T-cell (primary cell): Measurements from ENCODE around the gene NFIA. TPM values are rescaled to one million over a fixed set of nuclear protein-coding genes. Genes with fewer than 3 reads are reported as not detected.

Source experiments
- ATAC-seq, 4 experiments: fragments of 200-7000 bp in 3 of 4; fragments of 150-1000 bp in 1 of 4; cut with Tn5 transposase; replicated peaks in 1 of 4; 1 replicate in 3 of 4; 2 replicates in 1 of 4; pipeline ENCODE4 v1.10.0; 2021; ENCODE audit warnings: moderate library complexity in 3 of 4, mild to moderate bottlenecking in 2 of 4, moderate number of reproducible peaks in 1 of 4
- CTCF ChIA-PET, 2 donors: fragments of 300-600 bp; sonication (Branson Sonifier 250); formaldehyde crosslinking; loops; one replicate each; lab custom pipeline; 2022; ENCODE audit warnings: antibody characterized with exemption in 2 of 2; lab: Charles Lee
- POLR2A ChIA-PET, 2 donors: fragments of 300-600 bp; sonication (Branson Sonifier 250); formaldehyde crosslinking; loops; one replicate each; lab custom pipeline; 2022; ENCODE audit warnings: antibody characterized with exemption in 2 of 2; lab: Charles Lee
- DNase-seq, 35 experiments: peaks; one replicate each; pipeline versions ENCODE4 v3.0.0 to v3.0.0-alpha.2; 2013 to 2023
- H3K27ac ChIP-seq: one replicate; pipeline ENCODE4 v1.5.1; 2013; ENCODE audit warnings: low read length
- H3K27me3 ChIP-seq, 2 experiments: replicated peaks in 1 of 2; 1 replicate in 1 of 2; 2 replicates in 1 of 2; pipeline versions ENCODE4 v1.6.1 to v1.7.0; 2013; ENCODE audit warnings: low read length in 1 of 2, mixed read lengths in 1 of 2; ENCODE audit not compliant: control insufficient read depth in 2 of 2, insufficient read depth in 2 of 2; ENCODE audit errors: extremely low read depth in 1 of 2
- H3K36me3 ChIP-seq, 2 donors: 1 replicate in 1 of 2; 2 replicates in 1 of 2; pipeline versions ENCODE4 v1.6.1 to v1.7.0; 2013; ENCODE audit warnings: low read length in 1 of 2; ENCODE audit not compliant: control insufficient read depth in 2 of 2, insufficient read depth in 1 of 2; ENCODE audit errors: extremely low read depth in 1 of 2
- H3K4me1 ChIP-seq, 2 experiments: 1 replicate in 1 of 2; 2 replicates in 1 of 2; pipeline versions ENCODE4 v1.6.1 to v1.7.0; 2013; ENCODE audit warnings: low read length in 2 of 2, mixed read lengths in 1 of 2; ENCODE audit not compliant: insufficient read depth in 2 of 2, control insufficient read depth in 1 of 2; ENCODE audit errors: extremely low read depth in 1 of 2
- H3K4me3 ChIP-seq, 2 donors: 1 replicate in 1 of 2; 2 replicates in 1 of 2; pipeline versions ENCODE4 v1.5.1 to v1.7.0; 2013; ENCODE audit warnings: mild to moderate bottlenecking in 2 of 2, low read length in 1 of 2, moderate library complexity in 1 of 2; ENCODE audit not compliant: control insufficient read depth in 1 of 2; ENCODE audit errors: extremely low read depth in 1 of 2
- H3K9me3 ChIP-seq: 2 replicates; pipeline ENCODE4 v1.7.0; 2013
- H3K27ac Mint-ChIP-seq, 2 donors: one replicate each; pipeline ENCODE4 v1.8.0; 2020 to 2021; ENCODE audit warnings: mild to moderate bottlenecking in 2 of 2, mixed read lengths in 2 of 2
- H3K27me3 Mint-ChIP-seq, 2 donors: one replicate each; pipeline ENCODE4 v1.8.0; 2021 to 2022; ENCODE audit warnings: mixed read lengths in 2 of 2
- H3K36me3 Mint-ChIP-seq: one replicate; pipeline ENCODE4 v1.8.0; 2021; ENCODE audit warnings: mixed read lengths
- H3K4me1 Mint-ChIP-seq, 3 donors: one replicate each; pipeline ENCODE4 v1.8.0; 2020 to 2022; ENCODE audit warnings: mixed read lengths in 3 of 3, mild to moderate bottlenecking in 1 of 3
- H3K4me3 Mint-ChIP-seq, 3 donors: one replicate each; pipeline ENCODE4 v1.8.0; 2020 to 2022; ENCODE audit warnings: mild to moderate bottlenecking in 3 of 3, mixed read lengths in 3 of 3, moderate library complexity in 3 of 3
- H3K9me3 Mint-ChIP-seq, 3 donors: one replicate each; pipeline ENCODE4 v1.8.0; 2020 to 2022; ENCODE audit warnings: mixed read lengths in 3 of 3
- WGBS: methylation state at CpG from one replicate; pipeline ENCODE4 v1.1.5; 2013; ENCODE audit warnings: missing lambda C conversion rate; ENCODE audit not compliant: insufficient coverage; 5-methylcytosine and 5-hydroxymethylcytosine counted together
- total RNA-seq, 35 experiments: library from RNA in 6 of 35; stranded (reverse) in 6 of 35; fragments of 120-200 nt in 1 of 35; gene quantifications; one replicate each; pipeline versions ENCODE4 v1.2.1 to v1.2.4 and lab custom pipeline; 2013 to 2026

Gene NFIA
- total RNA-seq, 5 donors from 2014 or later (not counting 1 experiment from before 2014, with no cell fraction given), result 5.1 to 10.1 (median 7.1) TPM

GRCh38 chr1:61378494-61379180 is 296.3 kb downstream of the NFIA start:
- no peak for DNase-seq
- Mint-ChIP-seq H3K4me1 (no peaks in the 10 kb centered on the region), H3K27ac (no peak overlapping the region), H3K4me3 (no peak overlapping the region), H3K27me3 (no peaks in the 10 kb centered on the region), H3K36me3 (peaks cover 7% of the 10 kb centered on the region), H3K9me3 (no peaks in the 10 kb centered on the region)
- Histone ChIP-seq H3K27ac (no peak overlapping the region), H3K27me3 (no peaks in the 10 kb centered on the region), H3K9me3 (no peaks in the 10 kb centered on the region), H3K36me3 (no peaks in the 10 kb centered on the region), H3K4me1 (no peaks in the 10 kb centered on the region), H3K4me3 (no peak overlapping the region)
- no peak for ATAC-seq
- 38% methylated on average over 2 of the region's 4 CpGs for whole genome bisulfite sequencing
- ChIA-PET POLR2A (no interaction called here), CTCF (interaction anchor here in 1 of 2 donors (0.6 kb wide), 2 partner anchors 417 to 1020 kb away, joined by 3 to 6 read pairs; no protein-coding TSS in a partner anchor)

GRCh38 chr1:61379693-61380092 is 297.3 kb downstream of the NFIA start:
- ChIA-PET POLR2A (no interaction called here), CTCF (no interaction called here)
- WGBS, result no CpG with 5 or more reads among the region's 2 CpGs
- Histone ChIP-seq H3K27ac (no peak overlapping the region), H3K4me1 (no peaks in the 10 kb centered on the region), H3K9me3 (no peaks in the 10 kb centered on the region), H3K4me3 (no peak overlapping the region), H3K27me3 (no peaks in the 10 kb centered on the region), H3K36me3 (no peaks in the 10 kb centered on the region)
- Mint-ChIP-seq H3K9me3 (no peaks in the 10 kb centered on the region), H3K27me3 (no peaks in the 10 kb centered on the region), H3K27ac (no peak overlapping the region), H3K4me1 (no peaks in the 10 kb centered on the region), H3K4me3 (no peak overlapping the region), H3K36me3 (peaks cover 13% of the 10 kb centered on the region)
- ATAC-seq, result no peak
- DNase-seq, result no peak

- H3K9me3 Mint-ChIP-seq, result no peaks in the 10 kb centered on the region
- no peak overlapping the region for H3K27ac ChIP-seq
- no peaks in the 10 kb centered on the region for H3K4me1 Mint-ChIP-seq
- H3K4me3 Mint-ChIP-seq, result no peak overlapping the region
- no peaks in the 10 kb centered on the region for H3K9me3 ChIP-seq
- no peak overlapping the region for H3K27ac Mint-ChIP-seq
- DNase-seq (no peak), ATAC-seq (no peak)
- POLR2A ChIA-PET, result no interaction called here
- no CpG with 5 or more reads among the region's 3 CpGs for WGBS
- H3K27me3 ChIP-seq, result no peaks in the 10 kb centered on the region
- H3K36me3 ChIP-seq, result no peaks in the 10 kb centered on the region
- H3K36me3 Mint-ChIP-seq, result peaks cover 17% of the 10 kb centered on the region
- no peaks in the 10 kb centered on the region for H3K4me1 ChIP-seq
- no peaks in the 10 kb centered on the region for H3K27me3 Mint-ChIP-seq
- H3K4me3 ChIP-seq, result no peak overlapping the region
- CTCF ChIA-PET, result no interaction called here
Observed at GRCh38 chr1:61380561-61380960, 298.2 kb downstream of the NFIA start.

GRCh38 chr1:61386323-61386722 is 304.0 kb downstream of the NFIA start:
- Mint-ChIP-seq H3K36me3 (peaks cover 27% of the 10 kb centered on the region), H3K4me1 (peaks cover 0 to 10% (median 9%) of the 10 kb centered on the region in 3 donors), H3K27me3 (no peaks in the 10 kb centered on the region), H3K27ac (no peak overlapping the region), H3K9me3 (no peaks in the 10 kb centered on the region), H3K4me3 (no peak overlapping the region)
- no peak overlapping the region for H3K27ac ChIP-seq
- 100% methylated on average over 1 of the region's 3 CpGs for WGBS
- no peaks in the 10 kb centered on the region for H3K36me3 ChIP-seq
- no peaks in the 10 kb centered on the region for H3K9me3 ChIP-seq
- ChIA-PET POLR2A (no interaction called here), CTCF (no interaction called here)
- H3K4me1 ChIP-seq, result no peaks in the 10 kb centered on the region
- ATAC-seq (no peak), DNase-seq (no peak)
- no peaks in the 10 kb centered on the region for H3K27me3 ChIP-seq
- no peak overlapping the region for H3K4me3 ChIP-seq

DNA sequence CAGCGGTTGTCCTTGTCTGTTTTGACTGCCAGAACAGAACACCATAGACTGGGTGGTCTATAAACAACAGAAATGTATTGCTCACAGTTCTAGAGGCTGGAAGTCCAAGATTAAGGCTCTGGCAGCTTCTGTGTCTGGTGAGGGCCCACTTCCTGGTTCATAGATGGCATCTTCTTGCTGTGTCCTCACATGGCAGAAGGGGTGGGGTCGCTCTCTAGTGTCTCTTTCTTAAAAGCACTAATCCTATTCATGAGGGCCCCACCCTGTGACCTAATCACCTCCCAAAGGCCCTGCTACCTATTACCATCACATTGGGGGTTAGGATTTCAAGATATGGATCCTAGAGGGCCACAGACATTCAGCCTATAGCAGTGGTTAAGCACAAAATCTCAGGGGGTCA is 304.4 kb downstream of the NFIA start:
- H3K4me1 ChIP-seq, result no peaks in the 10 kb centered on the region
- POLR2A ChIA-PET, result interaction anchor here in 1 of 2 donors (0.6 kb wide), 2 partner anchors 45 to 438 kb away, joined by 4 to 8 read pairs; no protein-coding TSS in a partner anchor
- WGBS, result 100% methylated on average over 1 of the region's 2 CpGs
- Mint-ChIP-seq H3K36me3 (peaks cover 27% of the 10 kb centered on the region), H3K27ac (no peak overlapping the region), H3K4me3 (peak overlapping the region in 1 of 3 donors; percentile 4), H3K27me3 (no peaks in the 10 kb centered on the region), H3K4me1 (peaks cover 0 to 10% (median 9%) of the 10 kb centered on the region in 3 donors), H3K9me3 (no peaks in the 10 kb centered on the region)
- H3K27ac ChIP-seq, result no peak overlapping the region
- DNase-seq, result no peak
- CTCF ChIA-PET, result interaction anchor here in 1 of 2 donors (0.6 kb wide), 1 partner anchor 292 kb away, joined by 4 read pairs; no protein-coding TSS in a partner anchor
- no peaks in the 10 kb centered on the region for H3K36me3 ChIP-seq
- H3K4me3 ChIP-seq, result no peak overlapping the region
- no peaks in the 10 kb centered on the region for H3K27me3 ChIP-seq
- no peak for ATAC-seq
- H3K9me3 ChIP-seq, result no peaks in the 10 kb centered on the region

GRCh38 chr1:61387829-61388228 is 305.5 kb downstream of the NFIA start:
- ChIA-PET POLR2A (no interaction called here), CTCF (no interaction called here)
- Histone ChIP-seq H3K4me1 (no peaks in the 10 kb centered on the region), H3K36me3 (no peaks in the 10 kb centered on the region), H3K9me3 (no peaks in the 10 kb centered on the region), H3K27me3 (no peaks in the 10 kb centered on the region), H3K27ac (no peak overlapping the region), H3K4me3 (no peak overlapping the region)
- Mint-ChIP-seq H3K4me1 (peaks cover 0 to 10% (median 9%) of the 10 kb centered on the region in 3 donors), H3K36me3 (peaks cover 27% of the 10 kb centered on the region), H3K9me3 (no peaks in the 10 kb centered on the region), H3K27me3 (no peaks in the 10 kb centered on the region), H3K27ac (no peak overlapping the region), H3K4me3 (peak overlapping the region in 1 of 3 donors; percentile 4)
- ATAC-seq, result no peak
- no CpG with 5 or more reads among the region's 3 CpGs for WGBS
- no peak for DNase-seq
